GM12864 (cell line): ENCODE measurements around the gene TAS2R41.

ENCODE experiments used
- DNase-seq: peaks from one replicate; pipeline ENCODE4 v3.0.0-alpha.2; 2011; ENCODE audit warnings: low read depth
- H3K4me3 ChIP-seq: 2 replicates; pipeline ENCODE4 v1.5.1; 2011; ENCODE audit warnings: mild to moderate bottlenecking, low read depth, low read length, control low read depth
- TF ChIP-seq, protein P1 (sequence below): IDR thresholded peaks from 2 replicates; pipeline ENCODE4 v1.5.1; 2011; ENCODE audit warnings: low read depth, mild to moderate bottlenecking, moderate library complexity, low read length, control low read depth, inconsistent platforms; ENCODE audit errors: missing control alignments

Gene TAS2R41

DNA sequence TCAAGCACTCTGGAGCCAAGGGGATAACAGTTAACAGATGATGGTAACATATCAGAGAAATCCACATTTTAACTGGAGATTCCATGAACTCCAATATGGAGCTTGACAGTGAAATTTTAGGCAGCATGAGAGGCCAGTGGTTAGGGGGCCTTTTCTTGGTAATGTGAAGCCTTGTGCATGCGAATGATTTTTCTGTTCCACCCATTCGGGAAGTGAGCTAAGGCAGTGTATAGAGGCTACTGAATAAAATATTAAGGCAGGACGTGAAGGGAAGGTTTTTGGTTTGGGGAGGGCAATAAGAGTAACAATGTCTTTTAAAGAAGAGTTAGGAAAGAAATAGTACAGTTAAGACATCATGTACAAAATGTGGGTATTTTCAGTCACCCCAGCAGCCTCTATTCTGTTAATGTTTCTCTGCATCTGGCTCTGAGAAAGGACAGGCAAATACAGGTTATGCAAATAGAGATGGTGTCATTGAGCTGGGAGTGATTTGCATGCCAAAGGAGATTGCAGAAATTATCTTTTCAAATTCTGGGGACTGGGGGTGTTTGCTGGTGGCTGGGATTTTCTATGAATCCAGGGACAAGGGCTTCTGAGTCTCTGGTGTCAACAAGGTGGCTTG, 41.2 kb upstream of the TAS2R41 start:
- no peak overlapping the region for H3K4me3 ChIP-seq
- TF ChIP-seq, protein P1, sequence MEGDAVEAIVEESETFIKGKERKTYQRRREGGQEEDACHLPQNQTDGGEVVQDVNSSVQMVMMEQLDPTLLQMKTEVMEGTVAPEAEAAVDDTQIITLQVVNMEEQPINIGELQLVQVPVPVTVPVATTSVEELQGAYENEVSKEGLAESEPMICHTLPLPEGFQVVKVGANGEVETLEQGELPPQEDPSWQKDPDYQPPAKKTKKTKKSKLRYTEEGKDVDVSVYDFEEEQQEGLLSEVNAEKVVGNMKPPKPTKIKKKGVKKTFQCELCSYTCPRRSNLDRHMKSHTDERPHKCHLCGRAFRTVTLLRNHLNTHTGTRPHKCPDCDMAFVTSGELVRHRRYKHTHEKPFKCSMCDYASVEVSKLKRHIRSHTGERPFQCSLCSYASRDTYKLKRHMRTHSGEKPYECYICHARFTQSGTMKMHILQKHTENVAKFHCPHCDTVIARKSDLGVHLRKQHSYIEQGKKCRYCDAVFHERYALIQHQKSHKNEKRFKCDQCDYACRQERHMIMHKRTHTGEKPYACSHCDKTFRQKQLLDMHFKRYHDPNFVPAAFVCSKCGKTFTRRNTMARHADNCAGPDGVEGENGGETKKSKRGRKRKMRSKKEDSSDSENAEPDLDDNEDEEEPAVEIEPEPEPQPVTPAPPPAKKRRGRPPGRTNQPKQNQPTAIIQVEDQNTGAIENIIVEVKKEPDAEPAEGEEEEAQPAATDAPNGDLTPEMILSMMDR, result no peak
- DNase-seq, result no peak

DNA sequence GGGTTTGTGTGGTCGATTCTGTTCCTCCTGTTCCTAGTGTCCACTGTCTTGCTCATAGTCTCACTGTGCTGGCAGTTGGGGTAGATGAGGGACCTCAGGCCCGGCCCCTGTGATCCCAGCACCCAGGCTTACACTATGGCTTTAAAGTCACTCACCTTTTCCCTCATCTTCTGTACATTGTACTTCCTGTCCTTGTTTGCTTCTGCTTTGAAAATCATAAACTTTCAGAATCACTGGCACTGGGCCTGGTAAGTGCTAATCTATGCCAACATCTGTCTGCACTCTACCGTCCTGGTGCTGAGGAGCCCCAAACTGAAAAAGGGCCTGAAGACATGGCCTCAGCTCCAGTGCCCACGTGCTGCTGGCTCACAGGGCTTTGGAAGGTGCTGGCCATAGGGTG, 40.1 kb upstream of the TAS2R41 start:
- TF ChIP-seq, protein P1, result no peak

DNA sequence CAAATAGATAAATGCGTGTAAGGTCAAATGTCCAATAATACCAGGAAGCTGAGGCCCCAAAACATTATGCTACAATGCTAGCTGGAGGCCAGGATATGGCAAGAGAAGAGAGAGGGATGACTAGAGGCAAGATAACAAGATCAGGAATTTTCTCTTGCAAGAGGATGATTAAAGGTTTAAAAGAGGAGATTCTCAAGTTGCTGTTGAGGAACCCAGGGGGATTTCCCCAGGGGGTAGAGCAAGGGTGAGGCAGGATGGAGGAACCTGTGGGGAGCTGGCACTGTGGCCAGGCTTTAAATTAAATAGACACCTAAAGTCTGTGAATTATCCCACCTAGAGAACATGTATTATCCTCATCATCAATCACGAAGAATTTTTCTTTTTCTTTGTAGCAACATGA, 37.8 kb upstream of the TAS2R41 start:
- TF ChIP-seq, protein P1, result no peak
- no peak overlapping the region for H3K4me3 ChIP-seq
- no peak for DNase-seq

More for the DNA sequence above, 40.1 kb upstream of the TAS2R41 start:
- H3K4me3 ChIP-seq, result no peak overlapping the region
- no peak for DNase-seq

DNA sequence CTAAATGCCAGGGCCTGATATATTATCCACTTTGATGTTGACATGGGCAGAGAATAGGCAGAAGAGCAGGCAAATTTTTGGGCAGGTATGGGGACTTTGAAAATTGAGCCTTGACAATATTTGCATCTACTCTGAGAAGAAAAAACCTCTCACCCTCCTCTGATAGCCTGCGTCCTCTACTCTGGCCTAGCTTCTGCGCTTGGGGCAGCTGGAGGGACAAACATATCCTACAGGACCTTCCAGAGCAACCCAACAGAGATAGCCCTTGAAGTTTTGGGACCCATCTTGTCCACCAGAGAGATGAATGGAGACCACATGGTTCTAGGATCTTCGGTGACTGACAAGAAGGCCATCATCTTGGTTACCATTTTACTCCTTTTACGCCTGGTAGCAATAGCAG, 34.5 kb upstream of the TAS2R41 start, which contains the start of gene TAS2R60:
TSS of gene TAS2R60 (plus strand) at position 301 of the 400 bp plus-strand sequence. CDS start at position 301, 0 bp downstream.
- DNase-seq, result no peak
- no peak within 1 kb of the TSS for H3K4me3 ChIP-seq
- TF ChIP-seq, protein P1, result no peak

DNA sequence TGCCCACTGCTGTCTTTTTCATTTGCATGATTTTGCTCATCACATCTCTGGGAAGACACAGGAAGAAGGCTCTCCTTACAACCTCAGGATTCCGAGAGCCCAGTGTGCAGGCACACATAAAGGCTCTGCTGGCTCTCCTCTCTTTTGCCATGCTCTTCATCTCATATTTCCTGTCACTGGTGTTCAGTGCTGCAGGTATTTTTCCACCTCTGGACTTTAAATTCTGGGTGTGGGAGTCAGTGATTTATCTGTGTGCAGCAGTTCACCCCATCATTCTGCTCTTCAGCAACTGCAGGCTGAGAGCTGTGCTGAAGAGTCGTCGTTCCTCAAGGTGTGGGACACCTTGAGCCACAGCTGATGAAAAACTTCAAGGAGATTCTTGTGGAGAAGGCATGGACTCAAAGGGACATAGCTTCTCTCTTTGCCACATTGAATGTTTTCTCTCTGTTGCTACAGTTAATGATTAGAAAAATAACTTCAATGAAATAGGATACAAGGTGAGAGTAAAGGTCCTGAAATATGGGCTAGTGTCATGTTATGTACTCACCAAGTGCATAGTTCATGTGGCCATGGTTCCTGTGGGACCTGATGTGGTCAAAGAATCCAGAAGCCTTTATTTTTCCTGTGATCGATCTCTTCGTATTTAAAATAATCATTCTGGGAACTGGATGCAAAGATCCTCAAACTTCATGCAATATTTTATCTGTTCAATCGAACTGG, 33.5 kb upstream of the TAS2R41 start:
- DNase-seq, result no peak
- H3K4me3 ChIP-seq, result no peak overlapping the region
- TF ChIP-seq, protein P1, result no peak

DNA sequence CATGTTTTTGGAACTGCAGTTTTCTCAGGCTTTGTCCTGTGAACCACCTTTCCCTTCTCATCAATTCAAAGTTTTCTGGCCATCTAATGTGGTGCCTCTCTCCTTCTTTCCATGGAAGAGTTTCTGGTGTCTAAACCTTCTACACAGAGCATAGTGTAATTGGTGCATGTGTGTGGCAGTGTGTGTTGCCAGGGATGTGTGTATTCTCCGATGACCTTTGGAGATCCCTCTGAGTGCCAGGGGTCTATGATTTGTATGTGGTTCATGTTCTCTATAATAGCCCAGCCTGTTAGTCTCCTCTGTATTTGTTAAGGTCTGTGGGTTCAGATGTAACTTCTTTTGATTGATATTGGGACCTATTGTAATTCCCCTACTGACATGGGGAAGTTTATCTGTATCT, 32.9 kb upstream of the TAS2R41 start:
- TF ChIP-seq, protein P1, result no peak
- DNase-seq, result no peak
- no peak overlapping the region for H3K4me3 ChIP-seq
